GM21423 (cell line): ENCODE data around the gene AP3S1.
"Not testable (repeated sequence)": the region's sequence is repeated elsewhere in the genome, so short reads cannot be mapped to it uniquely, and the experiment has no call there.

Experiments
- ATAC-seq: cut with Tn5 transposase; IDR thresholded peaks from one replicate; pipeline ENCODE4 v1.9.1; 2021; ENCODE audit warnings: mild to moderate bottlenecking, moderate library complexity; ENCODE audit not compliant: unreplicated experiment

Gene AP3S1

DNA sequence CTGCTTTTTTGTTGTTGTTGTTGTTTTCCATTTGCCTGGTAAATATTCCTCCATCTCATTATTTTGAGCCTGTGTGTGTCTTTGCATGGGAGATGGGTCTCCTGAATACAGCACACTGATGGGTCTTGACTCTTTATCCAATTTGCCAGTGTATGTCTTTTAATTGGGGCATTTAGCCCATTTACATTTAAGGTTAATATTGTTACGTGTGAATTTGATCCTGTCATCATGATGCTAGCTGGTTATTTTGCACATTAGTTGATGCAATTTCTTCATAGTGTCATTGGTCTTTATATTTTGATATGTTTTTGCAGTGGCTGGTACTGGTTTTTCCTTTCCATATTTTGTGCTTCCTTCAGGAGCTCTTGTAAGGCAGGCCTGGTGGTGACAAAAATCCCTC lies 16.8 kb upstream of the AP3S1 start:
- not testable (repeated sequence) for ATAC-seq

DNA sequence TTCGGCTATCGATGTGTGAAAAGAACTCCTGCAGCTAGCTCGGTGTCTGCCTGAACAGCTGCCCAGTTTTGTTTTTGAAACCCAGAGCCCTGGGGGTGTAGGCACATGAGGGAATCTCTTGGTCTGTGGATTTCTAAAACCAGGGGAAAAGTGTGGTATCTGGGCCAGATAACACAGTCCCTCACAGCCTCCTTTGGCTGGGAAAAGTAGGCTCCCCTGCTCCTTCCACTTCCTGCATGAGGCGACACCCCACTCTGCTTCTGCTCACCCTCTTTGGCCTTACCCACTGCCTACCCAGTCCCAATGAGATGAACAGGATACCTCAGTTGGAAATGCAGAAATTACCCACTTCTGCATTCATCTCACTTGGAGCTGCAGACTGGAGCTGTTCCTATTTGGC lies 15.8 kb upstream of the AP3S1 start:
- ATAC-seq = no peak

DNA sequence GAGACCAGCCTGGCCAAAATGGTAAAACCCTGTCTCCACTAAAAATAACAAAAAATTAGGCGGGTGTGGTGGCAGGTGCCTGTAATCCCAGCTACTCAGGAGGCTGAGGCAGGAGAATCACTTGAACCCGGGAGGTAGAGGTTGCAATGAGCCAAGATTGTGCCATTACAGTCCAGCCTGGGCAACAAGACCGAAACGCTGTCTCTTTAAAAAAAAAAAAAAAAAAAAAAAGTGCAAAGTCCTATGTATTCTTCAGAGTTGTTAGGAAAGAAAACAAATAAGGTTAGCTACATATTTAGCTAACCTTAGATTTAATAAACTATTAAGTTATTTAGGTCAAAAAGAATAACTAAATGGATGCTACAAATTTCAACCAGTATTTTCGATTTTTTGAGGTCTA lies 11.8 kb upstream of the AP3S1 start:
- no peak for ATAC-seq

DNA sequence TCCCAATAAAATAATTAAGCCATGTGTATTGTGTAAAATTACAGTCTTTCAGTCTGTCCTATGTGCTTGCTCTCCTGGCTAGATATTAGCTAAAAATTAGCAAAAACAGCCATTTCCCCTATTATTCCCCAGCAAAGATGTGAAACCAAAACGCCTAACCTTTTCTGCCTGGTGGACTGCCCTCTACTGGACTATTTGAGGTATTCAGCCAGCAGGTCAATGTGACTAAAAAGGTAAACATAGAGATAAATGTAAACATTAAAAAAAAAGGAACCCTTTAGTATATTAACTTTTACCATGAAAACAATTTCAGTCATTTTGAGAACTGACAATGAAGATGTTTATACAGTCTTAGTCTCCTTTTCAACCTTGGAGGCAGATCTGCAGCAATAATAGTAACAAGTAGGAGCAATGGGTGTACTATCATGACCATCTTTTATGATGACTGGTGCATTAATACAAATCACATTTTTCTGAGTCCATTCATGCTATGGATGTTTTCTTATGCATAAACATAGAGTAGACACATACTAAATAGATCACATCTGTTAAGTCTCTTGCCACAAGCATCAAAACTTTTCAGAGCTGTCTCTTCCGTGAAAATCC lies 10.5 kb upstream of the AP3S1 start:
- ATAC-seq = peak; percentile 89

DNA sequence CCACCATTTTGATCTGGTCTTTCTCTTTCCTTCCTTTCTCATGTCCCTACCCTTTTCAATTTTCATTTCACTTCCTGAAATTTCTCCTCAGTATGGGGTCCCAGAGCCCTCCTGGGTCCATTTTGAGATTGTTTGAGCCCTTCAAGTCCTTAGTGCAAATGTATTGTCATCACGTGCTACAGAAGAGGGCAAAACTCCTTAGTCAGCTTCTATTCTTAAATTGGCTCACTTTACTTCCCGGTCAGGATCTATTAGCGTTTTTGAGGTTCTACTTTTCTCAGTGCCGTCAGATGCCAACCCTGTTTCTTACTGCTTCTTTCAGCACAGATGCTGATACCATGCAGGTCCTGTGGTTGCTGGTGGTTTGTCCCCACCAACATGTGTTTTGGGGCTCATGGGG lies 6.3 kb upstream of the AP3S1 start:
- no peak for ATAC-seq

DNA sequence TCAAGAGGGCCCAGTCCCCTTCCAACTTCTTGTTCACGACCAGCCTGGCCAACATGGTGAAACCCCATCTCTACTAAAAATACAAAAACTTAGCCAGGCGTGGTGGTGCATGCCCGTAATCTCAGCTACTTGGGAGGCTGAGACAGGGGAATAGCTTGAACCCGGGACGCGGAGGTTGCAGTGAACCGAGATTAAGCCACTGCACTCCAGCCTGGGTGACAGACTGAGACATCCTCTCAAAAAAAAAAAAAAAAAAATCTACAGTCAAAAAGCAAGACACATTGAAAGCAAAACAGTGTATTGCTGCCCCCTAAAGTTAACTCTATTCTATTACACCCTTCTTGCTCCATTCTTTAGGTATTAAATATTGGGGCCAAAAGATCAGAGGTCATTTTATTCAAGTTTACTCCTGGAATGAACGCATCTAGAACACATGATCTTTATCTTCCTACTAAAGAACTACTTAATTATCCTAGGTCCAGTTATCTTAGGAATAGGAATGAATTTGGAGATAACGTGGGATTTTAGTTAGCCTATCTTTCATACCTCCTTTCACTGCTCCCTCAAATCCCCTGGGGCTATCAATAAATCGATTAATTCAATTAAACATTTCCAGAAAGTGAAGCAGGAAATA lies 2.7 kb upstream of the AP3S1 start:
- peak; percentile 14 for ATAC-seq

DNA sequence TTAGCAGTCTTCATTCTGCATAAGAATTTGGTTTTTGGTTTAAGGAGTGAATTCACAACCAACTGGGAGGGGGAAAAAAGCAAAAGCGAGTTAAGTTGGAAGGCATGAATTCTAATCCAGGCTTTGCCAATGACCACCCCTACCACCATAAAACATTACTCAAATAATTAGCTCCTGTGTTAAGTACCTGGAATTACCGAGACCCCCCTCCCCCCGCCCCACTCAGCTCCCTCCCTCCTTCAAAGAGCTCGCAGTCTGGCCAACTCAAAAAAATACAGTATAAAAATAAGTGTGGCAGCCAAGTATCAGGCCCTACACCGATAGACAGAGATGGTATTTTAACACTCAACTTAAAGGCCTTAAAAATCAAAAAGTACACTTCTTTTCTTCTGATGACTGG lies 862 bp upstream of the AP3S1 start:
- ATAC-seq = no peak

DNA sequence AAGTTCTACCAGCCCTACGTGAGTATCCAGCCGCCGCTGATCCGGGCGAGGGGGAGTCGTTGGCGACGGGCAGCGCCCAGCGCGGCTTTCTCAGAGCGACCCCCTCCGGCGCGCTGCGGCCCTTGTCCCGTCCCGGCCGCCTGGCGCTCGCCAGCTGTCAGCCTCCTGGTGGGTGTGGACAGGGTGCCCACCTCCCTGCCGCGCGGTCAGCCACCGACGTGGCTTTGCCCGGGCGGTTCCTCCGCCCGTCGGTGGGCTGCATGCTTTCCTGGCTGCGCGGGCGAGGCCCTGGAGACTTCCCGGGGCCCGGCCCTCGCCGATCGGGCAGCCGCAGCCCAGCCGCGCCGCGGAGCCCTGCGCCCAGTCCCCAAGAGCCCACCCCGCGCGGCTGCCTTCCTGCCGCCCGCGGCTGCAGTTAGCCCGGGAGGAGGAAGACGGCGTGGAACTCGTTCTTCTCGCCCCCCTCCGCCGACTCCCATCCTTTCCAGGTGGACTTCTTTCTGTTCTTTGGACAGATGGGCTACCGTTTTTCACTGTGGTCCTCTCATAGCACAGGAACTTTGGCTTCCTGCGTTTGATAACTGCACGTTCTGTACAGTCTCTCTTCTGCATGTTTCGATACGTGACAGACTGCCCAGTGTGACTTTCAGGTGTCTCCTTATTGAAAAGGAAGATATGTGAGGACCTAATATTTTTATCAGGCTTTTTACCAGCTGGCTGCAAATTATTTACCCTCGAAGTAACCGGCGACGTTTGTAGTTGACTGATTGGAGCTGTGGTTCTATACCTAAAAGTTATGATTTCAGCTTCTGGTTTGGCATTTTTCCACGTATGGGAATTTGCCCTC lies 577 bp downstream of the AP3S1 start:
- peak; percentile 27 for ATAC-seq

DNA sequence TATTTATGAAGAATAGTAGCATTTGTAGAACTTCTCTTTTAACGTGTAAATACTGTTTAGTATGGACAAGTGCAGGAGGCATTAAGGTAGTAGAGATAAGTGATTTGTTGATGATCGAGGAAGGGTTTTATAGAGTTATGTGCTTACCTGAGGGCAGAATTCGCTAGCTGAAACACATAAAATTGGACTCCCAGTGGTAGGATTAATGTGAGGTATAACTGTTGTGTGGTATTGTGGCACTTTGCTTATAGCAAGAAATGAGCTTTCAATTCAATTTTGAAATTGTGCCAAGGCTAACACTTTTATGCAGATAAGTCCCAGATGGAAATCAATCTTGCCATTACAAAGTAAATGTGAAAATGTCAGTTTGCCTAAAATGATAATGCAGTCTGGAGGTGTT lies 1.2 kb downstream of the AP3S1 start:
- ATAC-seq = no peak

DNA sequence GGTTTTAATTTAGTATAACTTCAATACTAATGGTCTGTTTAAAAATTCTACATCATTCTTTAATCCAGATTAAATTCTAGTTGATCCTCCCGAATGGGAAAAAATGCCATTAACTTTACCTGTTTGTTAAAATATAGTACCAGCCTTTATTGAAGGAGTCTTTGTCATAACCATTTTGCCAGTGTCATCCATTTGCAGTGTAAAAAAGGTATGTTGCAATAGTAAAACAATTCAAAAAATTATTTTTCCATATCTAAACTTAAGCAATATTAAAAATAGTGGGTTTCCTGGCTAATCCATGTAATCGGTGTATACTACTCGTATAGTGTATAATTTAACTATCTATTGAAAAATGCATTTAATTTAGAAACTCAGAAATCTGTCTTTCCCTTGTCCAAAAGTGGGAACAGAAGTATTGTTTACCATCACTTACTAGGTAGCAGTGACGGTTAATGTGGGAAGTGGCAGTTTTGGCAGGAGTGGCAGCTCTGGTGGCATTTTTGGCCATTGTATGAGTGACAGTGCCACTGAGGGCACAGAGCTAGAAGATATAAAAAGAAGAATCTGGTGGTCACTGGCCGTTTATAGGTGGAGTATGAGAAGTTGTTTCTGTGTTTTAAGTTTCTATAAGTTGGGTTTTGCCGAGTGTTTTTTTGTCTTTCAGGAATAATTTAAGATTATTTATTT lies 1.9 kb downstream of the AP3S1 start:
- ATAC-seq = no peak

DNA sequence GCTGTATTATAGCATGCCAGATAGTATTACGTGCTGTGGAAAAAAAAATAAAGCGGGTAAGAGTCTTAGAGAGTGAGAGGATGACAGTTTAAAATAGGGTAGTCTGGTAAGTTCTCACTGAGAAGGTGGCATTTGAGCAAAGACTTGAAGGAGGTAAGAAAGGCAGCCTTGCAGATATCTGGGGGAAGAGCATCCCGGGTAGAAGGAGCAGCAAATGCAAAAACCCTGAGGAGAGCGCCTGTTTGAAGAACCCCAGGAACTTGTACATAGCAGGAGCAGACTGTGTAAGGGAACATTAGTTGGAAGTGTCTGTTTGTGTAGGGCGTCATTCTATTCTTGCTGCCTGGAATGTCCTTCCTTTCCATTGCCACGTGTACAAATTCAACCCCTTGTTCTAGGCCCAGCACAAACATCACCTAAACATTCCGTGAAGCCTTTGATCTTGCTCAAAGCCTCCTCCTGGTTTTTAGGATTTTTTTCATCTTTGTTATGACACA lies 2.6 kb downstream of the AP3S1 start:
- no peak for ATAC-seq

DNA sequence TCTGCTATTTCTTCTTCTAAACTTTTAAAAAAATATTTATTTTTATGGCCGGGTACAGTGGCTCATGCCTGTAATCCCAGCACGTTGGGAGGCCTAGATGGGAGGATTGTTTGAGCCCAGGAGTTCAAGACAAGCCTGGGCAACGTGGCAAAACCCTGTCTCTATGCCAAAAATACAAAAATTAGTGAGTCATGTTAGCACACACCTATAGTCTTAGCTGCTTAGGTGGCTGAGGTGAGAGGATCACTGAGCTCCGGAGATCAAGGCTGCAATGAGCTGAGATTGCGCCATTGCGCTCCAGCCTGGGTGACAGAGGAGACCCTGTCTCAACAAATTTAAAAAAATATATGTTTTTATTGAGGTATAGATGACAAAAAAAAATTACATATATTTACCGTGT lies 5.6 kb downstream of the AP3S1 start:
- no peak for ATAC-seq

DNA sequence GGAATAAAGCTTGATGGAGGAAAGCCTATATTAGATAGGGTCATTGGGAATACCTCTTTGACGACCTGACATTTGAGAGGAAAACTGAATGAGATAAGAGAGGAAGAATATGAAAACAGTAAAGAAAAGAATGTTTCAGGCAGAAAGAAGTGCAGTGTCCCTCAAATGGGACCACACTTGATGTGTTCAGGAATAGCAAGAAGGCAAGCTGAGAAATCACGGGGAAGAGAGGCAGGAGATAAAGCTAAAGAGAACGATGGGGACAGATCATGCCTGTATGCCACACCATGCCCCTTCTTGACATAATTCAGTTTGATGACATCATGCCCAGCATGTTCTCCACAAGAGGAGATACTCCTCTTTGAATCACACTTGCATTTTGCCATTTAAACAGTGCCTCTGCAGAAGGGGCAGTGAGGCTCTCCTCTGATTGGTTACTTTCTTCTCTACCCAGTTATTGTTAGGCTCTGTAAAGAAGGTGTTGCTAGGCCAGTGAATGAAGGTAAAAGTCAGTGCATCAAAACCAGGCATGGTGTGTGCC lies 7.6 kb downstream of the AP3S1 start:
- ATAC-seq = no peak

DNA sequence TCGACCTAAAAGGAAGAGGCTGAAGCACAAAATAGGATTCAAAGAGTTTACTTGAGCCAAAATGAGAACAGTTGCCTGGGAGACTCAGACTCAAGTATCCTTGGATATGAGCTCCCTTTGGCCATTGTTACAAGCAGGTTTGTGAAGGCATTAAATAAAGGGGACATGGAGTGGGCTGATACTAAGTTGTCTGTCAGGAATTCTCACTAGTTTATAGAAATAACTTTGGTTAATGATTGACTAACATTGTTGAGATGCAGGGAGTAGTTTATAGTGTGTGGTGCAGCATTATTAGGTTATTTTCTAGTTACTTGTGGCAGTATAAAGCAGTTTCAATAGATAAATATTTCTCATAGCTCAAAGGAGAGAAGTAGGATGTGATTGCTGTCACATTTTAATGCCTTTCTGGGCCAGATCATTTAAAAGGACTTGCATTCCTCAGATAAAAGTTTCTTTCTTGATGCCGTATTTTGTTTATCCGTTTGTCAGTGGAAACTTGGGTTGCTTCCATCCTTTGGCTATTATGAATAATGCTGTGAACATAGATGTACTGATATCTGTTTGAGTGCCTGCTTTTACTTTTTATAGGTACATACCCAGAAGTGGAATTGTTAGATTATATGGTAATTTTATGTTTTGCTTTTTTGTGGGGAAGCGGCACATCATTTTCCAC lies 9.1 kb downstream of the AP3S1 start:
- ATAC-seq = no peak

DNA sequence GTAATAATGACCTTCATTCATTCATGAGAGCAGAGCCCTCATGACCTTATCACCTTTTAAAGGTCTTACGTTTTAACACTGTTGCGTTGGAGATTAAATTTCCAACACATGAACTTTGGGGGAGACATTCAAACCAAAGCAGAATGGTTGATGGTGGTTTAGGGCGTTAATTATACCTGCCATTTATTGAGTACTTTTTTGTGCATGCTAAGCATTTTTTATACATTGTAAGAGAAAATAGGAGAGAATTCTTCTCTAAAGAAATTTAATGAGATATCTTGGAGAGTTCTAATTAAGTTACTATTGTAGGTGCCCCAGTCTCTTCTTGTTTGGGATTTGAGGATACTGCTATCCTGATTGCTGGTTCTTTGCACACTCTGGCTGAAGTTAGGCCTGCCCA lies 12.4 kb downstream of the AP3S1 start:
- no peak for ATAC-seq

DNA sequence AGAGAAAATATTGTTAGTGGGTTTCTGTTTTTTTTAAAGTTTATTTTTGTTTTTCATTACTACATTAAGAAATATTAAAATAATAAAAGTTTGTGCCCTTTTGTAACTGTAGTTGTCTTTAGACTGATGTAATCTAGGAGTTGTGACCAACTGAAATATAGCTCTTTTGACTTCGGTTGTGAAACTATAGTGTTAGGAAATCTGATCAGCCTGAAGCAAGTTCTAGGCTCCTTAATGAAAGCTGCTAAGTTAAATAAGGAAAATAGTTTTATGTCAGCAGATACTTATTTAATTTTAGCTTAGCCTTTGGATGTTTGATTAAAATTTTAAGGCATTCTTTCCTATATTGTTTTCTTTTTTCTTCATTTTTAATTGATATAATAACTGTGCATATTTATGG lies 14.2 kb downstream of the AP3S1 start:
- ATAC-seq = no peak

DNA sequence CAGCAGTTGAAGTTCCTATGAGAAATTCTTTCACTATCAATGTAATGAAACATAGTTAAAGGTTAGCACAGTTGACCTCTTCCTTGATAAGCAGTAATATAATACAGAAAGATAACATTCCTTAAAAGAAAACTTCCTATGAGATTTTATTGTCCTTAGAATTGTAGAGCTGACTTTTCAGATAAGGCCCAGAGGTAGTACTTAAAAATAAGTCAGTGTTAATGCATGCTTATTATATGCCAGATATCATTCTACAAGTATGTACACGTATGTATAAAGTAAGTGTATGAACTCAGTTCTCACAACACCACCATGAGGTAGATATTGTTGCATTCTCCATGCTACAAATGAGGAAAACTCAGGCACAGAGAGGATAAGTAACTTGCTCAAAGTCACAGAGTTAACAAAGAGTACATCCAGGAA lies 15.3 kb downstream of the AP3S1 start:
- no peak for ATAC-seq

DNA sequence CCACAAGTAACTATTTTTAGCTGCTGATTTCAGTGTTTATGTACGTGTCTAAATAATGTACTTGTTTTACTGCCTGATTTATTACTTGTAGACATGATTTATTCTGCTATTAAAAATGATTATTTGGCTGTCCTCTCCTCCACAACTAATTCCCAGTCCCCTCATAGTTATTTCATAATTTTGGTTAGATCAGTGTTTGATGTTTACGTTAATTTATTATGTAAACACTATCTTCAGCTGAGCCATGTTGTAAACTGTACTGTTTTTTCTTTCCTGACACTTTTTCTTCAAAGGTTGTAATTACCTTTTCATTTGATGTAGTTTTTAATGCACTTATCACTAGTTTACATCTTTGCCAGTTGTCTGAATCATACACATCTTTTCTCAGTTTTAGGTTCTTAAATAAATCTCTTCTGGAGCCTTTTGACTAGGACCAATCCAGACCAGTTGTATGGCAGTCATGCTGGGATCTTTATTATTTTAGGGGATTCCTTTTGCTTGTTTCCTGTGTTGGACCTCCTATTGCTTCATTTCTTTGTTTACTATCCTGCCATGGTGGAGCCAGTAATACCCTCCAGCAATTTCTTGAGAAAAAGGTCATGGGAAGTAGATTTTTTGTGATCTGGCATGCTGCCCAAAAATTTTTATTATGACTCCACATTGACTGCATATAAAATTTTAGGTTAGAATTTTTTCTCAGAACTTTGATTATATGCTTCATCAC lies 16.1 kb downstream of the AP3S1 start:
- ATAC-seq = no peak

DNA sequence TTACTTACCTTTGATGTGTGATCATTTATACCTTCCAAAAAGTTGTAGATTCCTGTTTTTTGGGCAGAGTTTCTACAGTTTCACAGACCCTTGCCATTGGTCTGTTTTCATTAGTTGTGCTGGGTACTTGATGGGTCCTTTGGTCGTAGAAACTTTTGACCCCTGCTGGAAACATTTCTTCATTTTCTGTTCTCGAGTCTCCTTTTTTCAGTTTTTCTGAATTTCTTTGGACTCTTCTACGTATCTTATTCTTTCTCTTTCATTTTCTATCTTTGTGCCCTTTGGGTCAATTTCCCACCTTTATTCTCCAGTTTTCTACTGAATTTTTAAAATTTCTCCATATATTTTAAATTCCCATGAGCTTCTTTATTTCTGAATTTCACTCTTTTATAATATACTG lies 16.7 kb downstream of the AP3S1 start:
- no peak for ATAC-seq

DNA sequence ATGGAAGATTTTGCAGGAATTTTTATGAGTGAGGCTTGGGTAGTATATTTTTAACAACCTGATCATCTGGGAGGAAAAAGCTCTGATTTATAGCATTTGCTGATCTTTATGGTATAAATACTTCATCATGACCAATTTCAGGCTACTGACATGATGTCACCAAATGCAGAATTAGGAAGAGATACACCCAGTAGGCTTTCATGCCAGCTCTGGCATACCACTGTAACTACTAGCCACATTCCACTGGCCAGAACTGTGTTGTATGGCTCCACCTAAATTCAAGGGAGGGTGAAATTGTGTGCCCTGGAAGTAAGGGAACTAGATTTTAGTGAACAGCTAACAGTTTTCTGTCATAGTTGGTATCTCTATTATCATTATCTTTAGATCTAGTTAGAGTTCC lies 17.6 kb downstream of the AP3S1 start:
- ATAC-seq = no peak
